GM12875 (cell line): Measurements from ENCODE around the gene RAPGEF5.

Experiments used
- H3K4me3 ChIP-seq: one replicate; pipeline ENCODE4 v1.5.1; 2011; ENCODE audit warnings: low read depth, low read length, control low read depth
- TF ChIP-seq, protein P1 (sequence below): IDR thresholded peaks from 2 replicates; pipeline ENCODE4 v1.5.1; 2011; ENCODE audit warnings: low read depth, mild to moderate bottlenecking, control low read depth, inconsistent platforms, low read length, moderate library complexity, borderline replicate concordance; ENCODE audit not compliant: insufficient read depth

RAPGEF5 gene

DNA sequence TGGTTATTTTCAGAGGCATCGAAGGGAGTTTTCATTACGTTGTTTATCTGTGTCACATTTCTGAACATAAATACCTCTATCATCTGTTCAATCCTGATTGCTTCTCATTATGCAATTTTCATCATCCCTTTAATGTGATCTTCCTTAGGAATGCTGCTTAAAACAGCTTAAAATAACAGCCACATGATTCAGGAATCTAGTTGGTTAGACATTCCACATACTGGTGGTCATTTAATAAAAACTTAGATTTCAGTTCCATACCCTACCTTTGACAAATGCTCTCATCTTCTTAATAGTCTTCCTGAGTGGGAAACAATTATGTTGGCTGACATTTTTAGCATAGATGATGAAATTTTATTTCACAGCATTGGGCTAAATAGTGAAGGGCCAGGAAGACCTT, 219.9 kb downstream of the RAPGEF5 start:
- TF ChIP-seq, protein P1, sequence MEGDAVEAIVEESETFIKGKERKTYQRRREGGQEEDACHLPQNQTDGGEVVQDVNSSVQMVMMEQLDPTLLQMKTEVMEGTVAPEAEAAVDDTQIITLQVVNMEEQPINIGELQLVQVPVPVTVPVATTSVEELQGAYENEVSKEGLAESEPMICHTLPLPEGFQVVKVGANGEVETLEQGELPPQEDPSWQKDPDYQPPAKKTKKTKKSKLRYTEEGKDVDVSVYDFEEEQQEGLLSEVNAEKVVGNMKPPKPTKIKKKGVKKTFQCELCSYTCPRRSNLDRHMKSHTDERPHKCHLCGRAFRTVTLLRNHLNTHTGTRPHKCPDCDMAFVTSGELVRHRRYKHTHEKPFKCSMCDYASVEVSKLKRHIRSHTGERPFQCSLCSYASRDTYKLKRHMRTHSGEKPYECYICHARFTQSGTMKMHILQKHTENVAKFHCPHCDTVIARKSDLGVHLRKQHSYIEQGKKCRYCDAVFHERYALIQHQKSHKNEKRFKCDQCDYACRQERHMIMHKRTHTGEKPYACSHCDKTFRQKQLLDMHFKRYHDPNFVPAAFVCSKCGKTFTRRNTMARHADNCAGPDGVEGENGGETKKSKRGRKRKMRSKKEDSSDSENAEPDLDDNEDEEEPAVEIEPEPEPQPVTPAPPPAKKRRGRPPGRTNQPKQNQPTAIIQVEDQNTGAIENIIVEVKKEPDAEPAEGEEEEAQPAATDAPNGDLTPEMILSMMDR, result no peak

DNA sequence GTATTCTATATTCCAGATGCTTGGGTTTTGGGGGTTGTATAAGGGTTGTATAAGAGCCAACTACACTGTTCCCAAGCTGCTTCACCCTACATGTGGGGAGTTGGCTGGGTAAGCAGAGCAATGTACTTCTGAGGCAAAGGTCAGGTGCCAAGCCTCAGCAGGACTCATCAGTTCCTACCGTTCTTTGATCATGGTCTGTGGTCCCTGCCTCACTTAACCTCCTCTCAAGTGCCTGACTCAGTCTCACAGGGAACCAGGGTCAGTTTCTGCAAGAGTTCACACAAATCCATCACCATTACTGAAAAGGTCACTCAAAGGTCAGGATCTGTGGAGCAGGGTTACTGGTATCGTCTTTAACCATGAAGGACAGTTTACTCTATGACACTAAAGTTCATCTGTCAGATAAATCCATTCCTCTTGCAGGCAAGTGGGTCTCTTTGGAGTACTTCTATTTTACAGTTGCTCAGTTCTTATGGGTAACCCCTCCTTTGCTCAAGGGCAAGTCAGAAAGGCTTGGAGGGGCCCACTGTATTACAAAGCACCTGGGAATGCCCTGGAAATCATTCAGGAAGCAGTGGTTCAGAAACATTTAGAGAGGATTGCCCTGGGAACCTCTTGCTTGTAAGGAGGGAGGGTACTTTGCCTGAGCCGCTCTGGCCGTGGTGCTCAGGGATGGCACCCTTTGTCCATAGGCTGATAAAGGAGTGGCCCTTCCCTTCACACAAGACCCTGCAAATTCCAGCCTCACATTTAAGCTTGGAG, 227.0 kb downstream of the RAPGEF5 start:
- TF ChIP-seq, protein P1, result no peak
- H3K4me3 ChIP-seq, result no peak overlapping the region

More for the DNA sequence above, 219.9 kb downstream of the RAPGEF5 start:
- H3K4me3 ChIP-seq, result no peak overlapping the region

DNA sequence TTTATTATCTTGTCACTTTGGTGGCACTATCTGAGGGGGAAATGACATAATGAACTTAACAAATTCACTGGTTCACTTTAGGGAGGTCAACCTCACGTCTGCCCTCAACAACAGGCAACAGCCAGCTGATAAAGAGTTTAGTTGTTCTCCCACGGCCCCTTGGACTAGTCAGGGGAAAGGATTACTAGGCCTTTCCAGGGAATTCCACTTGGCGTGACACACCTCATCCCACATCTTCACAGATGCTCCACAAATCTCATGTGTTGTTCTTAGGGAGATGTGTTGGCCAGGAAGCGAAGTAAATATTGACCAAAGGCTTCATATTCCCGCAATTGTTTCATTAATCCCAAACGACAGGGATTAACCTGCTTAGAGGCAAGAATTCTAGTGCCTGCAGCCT, 227.8 kb downstream of the RAPGEF5 start:
- H3K4me3 ChIP-seq, result no peak overlapping the region
- TF ChIP-seq, protein P1, result no peak

GRCh38 chr7:22128528-22128920, 228.4 kb downstream of the RAPGEF5 start:
- TF ChIP-seq, protein P1, result no peak
- no peak overlapping the region for H3K4me3 ChIP-seq

- H3K4me3 ChIP-seq, result no peak overlapping the region
- TF ChIP-seq, protein P1, result no peak
Measured at GRCh38 chr7:22127835-22128527, 229.0 kb downstream of the RAPGEF5 start.

DNA sequence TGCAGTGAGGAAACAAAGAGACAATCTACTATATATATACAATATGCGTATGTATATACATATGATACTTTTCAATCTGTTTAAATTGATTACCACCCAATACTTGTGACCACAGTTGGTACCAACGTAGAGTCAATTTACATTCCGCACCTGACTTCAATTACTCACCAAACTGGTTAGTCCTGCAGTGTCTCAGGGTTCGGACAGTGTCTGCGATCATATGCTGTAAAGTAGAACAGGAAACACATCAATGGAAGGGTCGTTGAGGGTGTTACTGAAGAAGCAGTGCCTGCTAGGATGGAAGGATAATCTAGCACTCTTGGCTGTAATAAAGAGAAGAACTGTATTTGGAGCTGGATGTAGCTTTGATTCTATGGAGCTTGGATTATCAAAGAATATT, 231.5 kb downstream of the RAPGEF5 start:
- TF ChIP-seq, protein P1, result no peak
- H3K4me3 ChIP-seq, result no peak overlapping the region

DNA sequence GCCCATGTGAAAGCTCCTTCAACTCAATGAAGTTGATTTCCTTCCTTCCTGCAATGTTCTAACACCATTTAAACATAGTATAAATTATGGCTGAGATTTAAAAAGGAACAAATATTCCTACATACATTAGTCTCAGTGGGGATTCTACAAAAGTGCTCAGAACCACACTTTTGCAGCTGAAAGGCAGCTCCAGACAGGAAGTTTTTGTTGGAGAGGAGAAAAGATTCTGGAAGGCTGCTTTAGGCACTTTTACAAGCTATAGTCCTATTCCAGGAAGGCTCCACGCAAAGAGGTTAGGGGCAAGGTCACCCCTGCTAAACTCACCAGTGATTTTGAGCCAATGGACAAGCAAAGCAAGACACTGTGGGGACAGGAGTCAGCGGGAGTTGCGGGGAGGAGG, 232.0 kb downstream of the RAPGEF5 start:
- no peak overlapping the region for H3K4me3 ChIP-seq
- TF ChIP-seq, protein P1, result no peak
